HG02623 (cell line): Measurements from ENCODE around the gene SUDS3.

Experiments
- ATAC-seq: cut with Tn5 transposase; IDR thresholded peaks from one replicate; pipeline ENCODE4 v1.9.1; 2021; ENCODE audit warnings: moderate library complexity; ENCODE audit not compliant: unreplicated experiment

SUDS3 gene

DNA sequence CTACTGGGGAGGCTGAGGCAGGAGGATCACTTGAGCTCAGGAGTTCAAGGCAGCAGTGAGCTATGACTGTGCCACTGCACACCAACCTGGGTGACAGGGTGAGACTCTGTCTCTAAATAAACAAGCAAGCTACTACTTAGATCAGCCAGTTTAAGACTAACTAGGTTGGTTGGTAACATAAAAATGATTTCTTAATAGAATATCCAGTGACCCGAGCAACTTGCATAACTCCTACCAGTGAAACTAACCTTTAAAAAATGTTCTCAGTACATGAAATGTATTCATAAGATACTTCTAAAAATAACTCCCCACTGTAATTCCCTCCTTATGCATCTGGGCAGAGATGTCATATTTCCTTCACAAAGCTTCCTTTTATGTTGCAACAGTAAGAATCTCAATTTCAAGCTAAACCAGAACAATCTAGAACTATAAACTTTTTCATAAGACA, 19.5 kb upstream of the SUDS3 start:
- ATAC-seq: no peak

DNA sequence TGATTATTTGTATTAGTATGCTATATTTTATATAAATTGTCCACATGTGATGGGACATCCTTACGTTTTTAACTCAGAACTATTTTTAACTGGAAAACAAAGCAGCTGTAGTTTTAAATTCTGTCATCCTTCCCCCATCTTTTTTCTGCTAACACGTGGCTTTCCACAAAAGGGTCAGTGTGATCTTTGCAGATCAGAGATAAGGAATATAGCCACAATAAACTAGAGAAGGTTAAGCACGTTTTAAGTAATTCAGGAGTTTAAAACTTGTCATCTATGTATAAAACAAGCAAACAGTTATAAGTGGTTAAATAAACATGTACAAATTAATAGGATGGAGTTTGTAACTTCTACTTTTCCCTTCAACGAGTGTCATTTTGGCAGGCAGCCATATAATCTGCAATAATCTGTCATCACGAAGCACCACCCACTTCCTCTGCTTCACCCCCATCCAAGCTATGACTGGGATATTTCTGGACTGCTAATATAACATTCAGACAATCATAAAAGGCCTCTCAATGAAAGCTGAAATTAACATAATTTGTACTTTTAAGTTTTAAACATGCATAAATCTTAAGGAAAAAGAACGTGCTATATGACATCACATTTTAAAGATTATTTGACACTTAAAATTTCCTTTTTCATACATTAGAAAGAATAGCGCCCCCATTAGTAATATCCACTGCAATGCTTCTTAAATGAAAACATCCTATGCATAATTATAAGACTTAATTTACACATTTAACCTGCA, 18.9 kb upstream of the SUDS3 start:
- ATAC-seq: no peak

DNA sequence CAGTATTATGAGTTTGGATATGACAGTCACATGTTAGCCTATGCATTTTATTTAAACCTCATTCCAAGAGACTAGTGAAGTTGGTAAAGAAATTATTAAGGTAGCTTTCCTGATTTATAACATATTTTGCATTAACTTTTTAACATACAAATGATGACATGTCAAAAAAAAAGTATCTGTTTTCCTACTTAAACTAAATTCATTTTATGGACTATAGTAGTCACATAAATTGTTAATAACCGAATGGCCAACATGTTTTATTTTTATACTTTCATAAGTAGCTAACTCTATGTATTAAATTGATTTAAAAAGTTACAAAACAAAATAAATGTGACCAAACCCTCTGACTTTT, 18.4 kb upstream of the SUDS3 start:
- no peak for ATAC-seq

DNA sequence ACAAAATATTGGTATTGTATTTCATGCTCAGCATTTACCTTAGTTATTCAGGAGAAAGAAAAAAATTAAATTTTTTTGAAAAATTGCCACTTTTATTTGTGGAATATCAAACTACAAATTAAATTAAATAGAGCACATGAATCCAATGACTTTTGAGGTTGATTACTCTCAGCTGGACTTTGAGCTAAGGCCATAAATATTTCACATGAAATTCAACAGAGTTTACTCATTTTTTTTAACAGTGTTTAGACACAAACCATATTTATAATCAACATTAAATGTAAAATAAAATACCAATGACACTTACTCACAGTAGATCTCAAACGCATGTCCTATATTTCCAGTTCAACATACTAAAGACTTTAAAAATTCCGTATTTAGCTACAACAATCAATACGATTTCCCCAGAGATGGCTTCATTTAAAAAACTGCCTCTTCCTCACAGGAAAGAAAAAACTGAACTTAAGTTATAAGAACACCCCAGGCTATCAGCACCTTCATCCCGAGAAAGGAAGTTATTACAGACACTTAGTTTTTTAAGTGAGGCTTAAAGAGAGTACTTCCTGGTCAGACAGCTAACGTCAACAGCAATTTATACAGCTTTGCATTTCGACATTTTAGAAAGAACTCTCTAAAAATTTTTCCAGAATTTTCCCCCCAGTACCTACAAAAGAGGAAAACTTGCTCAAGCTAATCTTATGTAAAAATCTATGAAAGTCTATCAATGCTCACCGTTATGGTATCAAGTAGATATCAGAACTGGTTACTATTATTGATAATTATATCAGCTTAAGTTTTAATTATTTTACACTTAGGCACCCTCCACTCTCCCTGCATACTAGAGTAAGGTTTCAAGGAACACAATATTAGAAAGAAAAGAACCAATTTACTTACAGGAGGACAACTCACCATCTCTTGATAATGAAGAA, 17.5 kb upstream of the SUDS3 start:
- no peak for ATAC-seq

DNA sequence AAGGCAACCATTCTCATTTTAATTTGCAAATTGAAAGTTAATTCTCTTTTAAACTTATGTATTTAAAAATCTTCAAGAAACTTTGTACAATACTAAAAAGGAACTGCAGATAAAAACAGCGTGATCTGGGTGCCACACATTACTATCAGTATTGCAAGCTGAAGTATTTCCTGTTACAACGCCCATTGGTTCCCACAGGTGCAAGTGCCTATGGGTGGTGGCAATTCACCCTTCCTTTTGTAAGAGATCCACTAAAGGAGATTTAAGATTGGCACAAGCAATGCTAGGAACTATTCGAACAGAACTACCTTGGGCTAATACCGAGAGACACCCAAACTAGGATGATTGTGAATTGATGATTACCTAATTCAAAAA, 16.8 kb upstream of the SUDS3 start:
- ATAC-seq: no peak

DNA sequence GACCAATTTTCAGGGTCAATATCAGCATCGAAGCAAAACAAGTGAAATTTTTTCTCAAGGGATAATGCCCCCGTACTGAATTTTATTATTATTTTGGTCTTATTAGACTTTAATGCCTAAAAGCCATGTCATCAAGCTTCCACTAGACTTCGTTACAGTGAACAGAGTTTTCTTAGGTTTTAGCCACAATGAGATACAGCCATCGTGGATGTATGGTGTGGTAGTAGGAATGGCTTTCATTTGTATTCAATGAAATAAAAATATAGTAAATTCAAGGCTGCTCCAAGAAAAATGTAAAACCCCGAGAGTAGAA, 15.3 kb upstream of the SUDS3 start:
- ATAC-seq: no peak

DNA sequence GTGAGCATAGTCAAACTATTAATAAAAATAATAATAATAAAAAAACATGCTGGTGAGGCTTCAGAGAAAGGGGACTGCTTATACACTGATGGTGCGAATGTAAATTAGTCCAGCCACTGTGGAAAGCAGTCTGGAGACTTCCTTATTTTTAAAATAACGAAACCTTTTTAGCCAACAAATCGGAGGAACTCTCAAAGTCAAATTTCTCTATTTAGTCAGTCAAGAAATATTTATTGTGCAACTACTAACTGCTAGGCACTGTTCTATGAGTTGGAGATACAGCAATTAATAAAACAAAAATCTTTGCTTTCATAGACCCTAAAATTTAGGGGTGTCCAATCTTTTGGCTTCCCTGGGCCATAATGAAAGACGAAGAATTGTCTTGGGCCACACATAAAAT, 14.5 kb upstream of the SUDS3 start:
- no peak for ATAC-seq

DNA sequence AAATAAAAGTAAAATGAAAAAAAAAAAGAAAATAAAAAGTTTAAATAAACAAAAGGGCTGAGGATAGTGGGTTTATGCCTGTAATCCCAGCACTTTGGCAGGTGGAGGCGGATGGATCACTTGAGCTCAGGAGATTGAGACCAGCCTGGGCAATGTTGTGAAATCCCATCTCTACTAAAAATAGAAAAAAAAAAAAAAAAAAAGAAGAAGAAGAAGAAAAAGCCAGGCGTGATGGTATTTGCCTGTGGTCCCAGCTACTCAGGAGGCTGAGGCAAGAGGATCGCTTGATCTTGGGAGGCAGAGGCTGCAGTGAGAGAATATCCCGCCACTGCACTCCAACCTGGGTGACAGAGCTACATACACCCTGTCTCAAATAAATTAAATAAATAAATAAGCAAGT, 7.5 kb upstream of the SUDS3 start:
- ATAC-seq: no peak

DNA sequence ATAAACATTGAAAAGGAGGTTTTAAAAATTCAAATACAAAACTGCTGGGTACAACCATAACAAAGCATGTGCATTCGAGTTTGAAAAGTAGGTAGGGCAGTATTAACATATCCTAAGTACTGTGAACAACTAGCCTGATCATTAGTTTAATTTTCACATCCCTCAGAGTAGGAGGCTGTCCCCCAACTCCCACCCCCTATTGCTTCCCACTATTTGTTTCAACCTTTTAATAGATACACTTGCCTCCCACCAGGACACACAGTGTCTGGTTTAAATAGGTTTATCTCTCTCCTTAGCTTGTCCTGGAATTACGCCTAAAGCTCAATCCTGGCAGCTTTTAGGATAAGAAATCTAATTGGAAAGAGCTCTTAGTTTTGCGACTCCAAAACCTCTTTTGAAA, 5.8 kb upstream of the SUDS3 start:
- no peak for ATAC-seq

DNA sequence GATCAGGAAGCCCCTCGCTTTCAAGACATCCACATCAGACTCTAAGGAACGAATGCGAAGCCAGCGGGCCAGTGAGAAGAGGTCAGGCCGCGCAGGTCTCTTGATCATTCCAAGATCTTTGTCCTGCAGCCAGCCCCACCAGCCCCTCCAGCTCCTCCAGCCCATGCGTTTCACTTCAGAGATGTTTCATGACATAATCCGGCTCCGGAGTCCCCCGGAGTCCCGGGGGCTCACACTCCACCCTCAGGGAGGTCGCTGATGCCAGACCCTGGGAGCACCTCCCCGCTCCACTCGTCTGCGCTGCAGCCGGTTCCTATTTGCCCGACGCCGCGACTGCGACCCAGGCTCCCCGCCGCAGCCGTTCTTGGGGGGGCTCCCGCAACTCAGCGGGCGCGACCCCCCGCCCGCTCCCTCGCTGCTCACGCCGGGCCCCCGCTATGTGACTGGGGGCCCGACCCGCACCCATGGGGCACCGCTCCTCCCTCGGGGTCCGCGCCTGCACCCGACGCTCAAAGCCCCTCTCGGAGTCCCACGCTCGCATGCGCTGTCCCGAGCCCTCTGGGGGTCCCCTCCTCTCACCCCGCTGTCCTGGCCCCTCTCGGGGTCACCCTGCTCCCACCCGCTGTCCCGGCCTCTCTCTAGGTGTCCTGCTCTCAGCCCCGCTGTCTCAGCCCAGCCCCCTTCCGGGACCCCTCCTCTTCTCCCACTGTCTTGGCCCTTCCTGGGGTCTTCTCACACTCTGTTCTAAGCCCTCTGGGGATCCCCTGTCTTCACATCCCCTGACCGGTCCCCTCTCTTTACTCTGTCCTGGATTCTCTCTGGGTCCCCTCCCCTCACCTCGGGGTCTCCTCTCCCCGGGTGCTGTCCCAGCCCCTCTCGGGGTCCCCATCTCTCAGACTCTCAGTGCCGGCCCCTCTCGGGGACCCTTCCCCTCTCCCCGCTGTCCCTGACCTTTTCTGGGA, 4.8 kb upstream of the SUDS3 start:
- ATAC-seq: no peak

DNA sequence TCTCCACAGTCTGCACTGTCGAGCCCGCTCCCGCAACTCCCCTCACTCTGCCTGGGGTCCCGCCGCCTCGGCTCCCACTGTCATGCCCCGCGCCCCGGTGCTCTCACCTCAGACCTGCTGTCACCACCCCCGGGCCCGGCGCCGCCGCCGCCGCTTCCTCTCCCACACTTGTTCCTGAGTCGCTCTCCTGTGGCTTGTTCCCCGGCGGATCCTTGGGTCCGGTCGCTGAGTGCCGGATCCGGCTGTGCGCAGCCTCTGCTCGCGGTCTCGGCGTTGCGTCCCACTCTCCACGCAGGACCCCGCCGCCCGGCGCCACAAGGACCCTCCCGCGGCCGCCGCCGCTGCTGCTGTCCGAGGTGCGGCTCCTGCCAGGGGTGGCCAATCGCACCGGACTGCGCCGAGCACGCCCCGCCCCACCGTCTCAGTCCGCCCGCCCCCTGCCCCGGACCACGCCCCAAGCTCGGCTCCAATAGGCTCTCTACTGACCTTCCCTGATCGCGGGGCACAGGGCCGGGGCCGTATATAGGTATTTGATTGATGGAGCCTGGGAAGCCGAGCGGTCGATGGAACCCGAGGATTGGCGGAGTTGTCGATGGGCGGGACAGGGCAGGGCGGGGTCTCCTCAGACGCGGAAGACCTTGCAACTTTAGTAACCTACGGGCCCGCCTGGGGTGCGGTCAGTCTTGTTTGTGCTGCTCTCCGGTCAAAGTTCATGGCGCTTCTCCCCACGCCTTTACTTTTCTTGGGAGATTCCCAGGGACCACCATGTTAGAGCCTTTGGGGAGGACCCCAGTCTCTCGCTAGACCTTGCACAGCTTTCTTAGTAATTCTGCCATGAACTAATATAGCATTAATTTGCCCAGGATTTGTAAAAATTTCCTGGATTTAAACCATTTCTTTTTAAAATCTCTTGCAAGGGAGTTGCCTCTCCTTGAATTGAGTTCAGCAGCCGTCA, 3.5 kb upstream of the SUDS3 start, which contains the start of gene TAOK3:
TSS of gene TAOK3 (minus strand) at position 367 of the 955 bp plus-strand sequence. CDS start 117,340 bp downstream, outside the sequence.
- peak; percentile 74 for ATAC-seq

DNA sequence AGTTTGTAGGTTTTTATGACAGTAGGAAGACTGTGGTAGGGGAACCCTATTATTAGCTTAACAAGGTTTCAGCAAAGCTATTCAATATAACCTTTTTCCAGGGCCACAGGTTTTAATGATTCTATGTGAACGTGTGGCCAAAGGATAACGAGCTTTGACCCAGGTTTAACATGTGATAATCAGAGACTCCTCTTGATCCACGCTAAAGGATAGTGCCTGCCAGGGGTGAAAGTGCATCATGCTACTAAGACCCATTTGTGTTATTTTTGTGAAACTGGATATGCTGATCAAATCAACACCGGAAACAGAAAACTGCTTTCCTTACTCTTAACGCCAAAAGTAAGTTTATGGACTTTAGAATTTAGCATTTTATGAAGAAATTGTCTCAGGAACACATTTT, 2.7 kb upstream of the SUDS3 start:
- ATAC-seq: no peak

DNA sequence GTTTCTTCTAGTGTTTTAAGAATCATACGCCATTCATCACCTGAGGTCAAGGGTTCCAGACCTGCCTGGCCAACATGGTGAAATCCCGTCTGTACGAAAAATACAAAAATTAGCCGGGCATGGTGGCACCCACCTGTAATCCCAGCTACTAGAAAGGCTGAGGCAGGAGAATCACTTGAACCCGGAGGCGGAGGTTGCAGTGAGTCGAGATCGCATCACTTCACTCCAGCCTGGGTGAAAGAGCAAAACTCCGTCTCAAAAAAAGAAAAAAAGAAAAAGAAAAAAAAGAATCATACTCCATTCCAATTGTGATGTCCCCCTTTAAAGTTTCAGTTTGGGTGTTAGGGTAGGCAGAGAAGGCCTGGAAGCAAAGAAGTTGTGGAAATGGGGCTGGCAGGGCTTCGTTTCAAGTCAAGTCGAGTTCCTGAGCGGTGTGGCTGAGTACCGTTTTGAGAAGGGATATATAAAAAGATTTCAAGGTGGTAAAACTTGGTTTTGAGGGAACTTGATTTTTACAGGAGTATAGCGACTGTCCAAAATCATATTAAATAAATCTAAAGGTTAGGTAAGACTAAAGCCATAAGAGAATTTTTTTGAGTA, 2.1 kb upstream of the SUDS3 start:
- no peak for ATAC-seq

DNA sequence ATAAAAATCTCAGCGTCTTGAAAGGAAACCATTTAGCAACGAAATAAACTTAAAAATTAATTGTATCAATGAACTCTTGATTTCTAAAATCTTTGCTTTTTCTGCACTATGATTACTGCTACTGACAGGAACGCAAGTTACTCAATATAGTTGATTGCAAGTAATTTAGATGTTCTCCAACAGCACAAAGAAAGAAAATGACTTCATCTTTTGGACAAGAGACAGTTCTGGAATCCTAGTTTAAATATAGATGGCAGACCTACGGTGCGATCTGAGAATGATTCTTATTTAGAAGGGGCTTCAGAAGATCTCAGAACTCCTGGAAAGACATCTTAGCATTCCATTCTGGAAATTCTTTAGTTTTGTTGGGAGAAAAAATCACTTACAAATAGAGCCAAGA, 1.4 kb upstream of the SUDS3 start:
- no peak for ATAC-seq

DNA sequence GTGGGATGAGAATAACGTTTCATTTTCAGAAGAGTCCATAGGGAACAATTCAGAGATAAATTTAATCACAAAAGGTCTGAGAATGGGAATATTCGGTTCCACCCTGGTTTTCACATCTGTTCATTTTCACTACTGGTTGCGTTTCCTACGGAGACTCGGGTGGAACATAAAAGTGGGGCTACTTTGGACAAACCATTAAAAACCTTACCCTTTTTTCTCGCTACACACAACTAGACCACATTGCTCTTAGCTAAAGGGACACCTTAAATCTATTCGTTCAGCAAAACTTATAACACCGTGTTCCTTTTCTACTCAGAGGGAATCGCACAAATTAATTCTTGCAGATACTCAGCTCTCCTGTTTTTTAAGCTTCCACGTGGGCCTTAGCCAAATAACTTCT, 1.0 kb upstream of the SUDS3 start:
- no peak for ATAC-seq

DNA sequence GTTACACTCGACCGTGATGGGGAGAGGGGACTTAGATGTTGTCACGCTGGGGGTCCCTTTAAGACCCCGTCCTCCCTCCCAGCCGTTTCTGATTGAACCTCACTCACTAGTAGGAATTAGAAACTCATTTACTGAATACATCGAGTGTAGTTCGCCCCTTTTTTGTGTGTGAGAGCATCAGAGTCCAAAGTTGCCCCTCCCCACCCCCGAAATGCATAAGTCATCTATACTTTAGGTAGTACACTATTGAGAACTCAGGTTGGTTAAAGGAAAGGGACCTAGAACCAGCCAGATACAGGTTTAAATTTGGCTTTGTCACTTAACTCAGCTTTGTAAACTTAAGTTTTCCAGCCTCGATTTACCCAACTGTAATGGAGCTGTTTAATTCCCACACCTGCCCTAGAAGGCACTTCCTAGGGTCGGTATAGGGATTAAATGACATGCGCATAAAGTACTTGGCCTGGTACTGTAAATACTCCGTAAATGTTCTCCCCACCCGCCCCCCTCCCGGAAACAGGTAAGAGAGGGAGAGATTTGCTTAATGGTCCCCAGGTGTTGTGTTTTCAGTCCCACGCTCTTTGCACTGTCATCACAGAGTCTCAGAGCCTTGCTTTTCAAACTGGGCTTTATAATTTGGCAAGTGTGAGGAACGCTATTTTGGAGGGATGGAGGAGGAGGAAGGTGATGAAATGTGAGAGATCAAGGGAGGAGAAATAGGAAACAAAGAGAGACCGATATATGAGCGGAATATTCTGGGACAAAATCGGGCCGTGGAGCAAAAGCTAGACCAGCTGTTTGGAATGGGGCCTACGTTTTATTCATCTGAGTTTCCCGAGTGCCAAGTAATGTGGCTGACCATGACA, 897 bp downstream of the SUDS3 start:
- ATAC-seq: no peak

DNA sequence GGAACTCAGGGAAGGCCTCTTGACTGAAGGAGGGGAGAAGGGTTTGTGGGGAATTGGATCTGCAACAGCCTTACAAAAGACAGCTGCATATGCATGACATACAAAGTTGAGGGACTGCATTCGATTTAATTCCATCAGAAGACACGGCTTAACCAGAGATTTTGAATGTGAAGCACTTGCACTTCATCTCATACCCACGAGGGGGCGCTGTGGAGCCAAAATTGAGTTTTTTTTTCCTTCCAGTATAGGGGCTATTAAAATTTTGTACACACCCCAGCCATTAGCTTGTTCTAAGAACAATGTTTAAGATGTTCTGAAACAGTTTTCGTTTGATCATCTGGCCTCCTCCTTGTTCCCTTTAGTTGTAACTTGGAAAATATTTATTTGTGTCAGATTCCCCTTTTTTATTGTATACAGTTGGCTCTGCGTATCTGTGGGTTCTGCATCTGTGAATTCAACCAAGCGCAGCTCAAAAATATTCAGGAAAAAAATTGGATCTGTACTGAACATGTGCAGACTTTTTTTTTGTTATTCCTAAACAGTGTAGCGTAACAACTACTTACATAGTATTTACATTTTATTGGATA, 1.6 kb downstream of the SUDS3 start:
- no peak for ATAC-seq

DNA sequence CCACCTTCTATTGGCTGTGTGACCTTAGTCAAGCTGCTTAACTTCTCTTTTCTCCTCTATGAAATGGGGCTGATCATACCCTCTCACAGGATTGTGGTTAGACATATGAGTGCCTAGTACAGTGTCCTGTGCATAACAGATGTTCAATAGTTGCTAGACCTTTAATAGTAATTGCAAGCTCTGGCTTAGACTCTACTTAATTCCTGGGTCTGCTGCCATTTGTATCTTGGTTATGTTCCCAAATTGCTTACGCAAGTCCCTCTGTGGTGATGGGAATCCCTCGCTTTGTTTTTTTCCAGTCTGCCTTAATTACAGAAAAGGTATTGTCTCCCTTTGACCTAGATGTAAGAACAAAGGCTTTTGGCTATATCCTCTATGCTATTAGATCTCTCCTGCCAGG, 15.1 kb downstream of the SUDS3 start:
- no peak for ATAC-seq
